Large intestine (tissue), 3 donors: Measurements from ENCODE around the gene SLC49A4. TPM values are rescaled to one million over a fixed set of nuclear protein-coding genes. Genes with fewer than 3 reads are reported as not detected.

Experiments
- DNase-seq, 2 donors: peaks; one replicate each; pipeline versions ENCODE4 v3.0.0 to v3.0.0-alpha.2; 2013
- H3K27ac ChIP-seq: one replicate; pipeline ENCODE4 v1.5.1; 2013; ENCODE audit warnings: low read length
- H3K27me3 ChIP-seq: 2 replicates; pipeline ENCODE4 v1.6.1; 2013; ENCODE audit warnings: low read length; ENCODE audit not compliant: control insufficient read depth, insufficient read depth
- H3K36me3 ChIP-seq: 2 replicates; pipeline ENCODE4 v1.6.1; 2013; ENCODE audit warnings: low read length; ENCODE audit not compliant: control insufficient read depth, insufficient read depth
- H3K4me1 ChIP-seq: one replicate; pipeline ENCODE4 v1.6.1; 2013; ENCODE audit warnings: low read length; ENCODE audit not compliant: control insufficient read depth, insufficient read depth
- H3K4me3 ChIP-seq: one replicate; pipeline ENCODE4 v1.5.1; 2013; ENCODE audit warnings: low read length
- H3K9me3 ChIP-seq: one replicate; pipeline ENCODE4 v1.6.1; 2013; ENCODE audit warnings: mild to moderate bottlenecking, low read depth, low read length, moderate library complexity; ENCODE audit not compliant: control insufficient read depth
- WGBS: methylation state at CpG from one replicate; pipeline ENCODE4 v1.1.5; 2013; ENCODE audit warnings: low lambda C conversion rate; ENCODE audit not compliant: insufficient coverage; 5-methylcytosine and 5-hydroxymethylcytosine counted together
- polyA plus RNA-seq: library from polyadenylated mRNA; unstranded; fragments of 120-200 nt; gene quantifications from one replicate; pipeline ENCODE4 v1.2.1, GENCODE V29; 2013

Gene SLC49A4
- polyA plus RNA-seq, 1 donor, result 14.3 TPM

DNA sequence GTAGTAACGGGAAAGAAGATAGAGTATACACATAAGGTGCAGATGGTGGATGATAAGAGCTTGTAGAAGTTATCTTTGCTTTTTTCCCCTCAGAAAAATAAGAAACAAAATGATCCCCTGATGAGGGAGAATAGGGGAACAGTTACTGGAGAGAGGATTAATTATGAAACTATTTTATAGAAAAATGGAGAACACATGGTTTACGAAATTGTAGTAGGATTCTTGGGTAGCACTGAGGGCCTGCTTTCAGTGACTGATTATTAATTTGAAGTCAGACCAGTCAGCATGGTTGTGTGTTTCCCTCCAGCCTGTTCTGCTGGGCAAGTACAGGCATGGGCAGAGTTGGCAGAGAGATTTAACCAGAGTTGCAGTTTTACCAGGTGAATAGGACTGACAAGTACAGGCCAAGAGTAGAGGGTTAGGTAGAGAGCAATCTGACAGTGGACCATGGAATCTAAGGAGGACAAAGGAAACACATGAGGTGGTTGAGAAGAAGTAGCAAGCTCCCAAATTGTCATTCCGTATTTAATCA is 5.9 kb downstream of the SLC49A4 start:
- peaks cover 6% of the 10 kb centered on the region for H3K4me1 ChIP-seq
- no peak for DNase-seq
- WGBS, result 100% methylated on average over 2 of the region's 3 CpGs
- no peak overlapping the region for H3K27ac ChIP-seq
- no peaks in the 10 kb centered on the region for H3K27me3 ChIP-seq
- H3K9me3 ChIP-seq, result no peaks in the 10 kb centered on the region
- H3K36me3 ChIP-seq, result peaks cover 3% of the 10 kb centered on the region
- H3K4me3 ChIP-seq, result no peak overlapping the region

DNA sequence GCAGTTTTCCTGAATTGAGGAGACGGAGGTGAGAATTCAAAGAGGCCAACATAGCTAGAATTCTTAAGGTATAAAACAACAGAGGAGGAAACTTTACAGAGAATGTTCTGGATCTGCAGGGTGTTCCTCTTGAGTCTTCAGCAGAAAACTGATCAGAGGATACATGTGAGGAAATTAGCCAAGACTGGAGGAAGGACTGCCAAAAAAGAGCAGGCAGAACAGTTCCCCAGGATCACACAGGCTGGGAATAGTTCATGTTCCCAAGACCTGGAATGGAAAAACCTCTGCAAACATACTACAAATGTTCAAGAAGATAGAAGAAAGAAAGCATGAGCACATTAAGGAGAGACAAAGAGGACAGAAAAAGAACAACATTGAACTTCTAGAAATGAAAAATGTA is 7.5 kb downstream of the SLC49A4 start:
- no peaks in the 10 kb centered on the region for H3K4me1 ChIP-seq
- H3K27ac ChIP-seq, result no peak overlapping the region
- no peaks in the 10 kb centered on the region for H3K9me3 ChIP-seq
- WGBS, result no CpG with 5 or more reads among the region's 1 CpG
- peaks cover 3% of the 10 kb centered on the region for H3K36me3 ChIP-seq
- DNase-seq, result no peak
- no peaks in the 10 kb centered on the region for H3K27me3 ChIP-seq
- no peak overlapping the region for H3K4me3 ChIP-seq

DNA sequence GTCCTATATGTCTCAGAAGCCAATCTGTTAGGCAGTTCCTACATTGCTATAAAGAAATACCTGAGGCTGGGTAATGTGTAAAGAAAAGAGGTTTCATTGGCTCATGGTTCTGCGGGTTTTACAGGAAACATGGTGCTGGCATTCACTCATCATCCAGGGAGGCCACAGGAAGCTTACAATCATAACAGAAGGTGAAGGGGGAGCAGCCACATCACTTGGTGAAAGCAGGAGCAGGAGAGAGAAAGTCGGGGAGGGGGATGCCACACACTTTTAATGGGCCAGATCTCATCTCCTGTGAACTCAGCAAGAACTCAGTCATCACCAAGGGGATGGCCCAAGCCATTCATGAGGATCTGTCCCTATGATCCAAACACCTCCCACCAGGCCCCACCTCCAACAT is 9.1 kb downstream of the SLC49A4 start:
- Histone ChIP-seq H3K27ac (no peak overlapping the region), H3K9me3 (no peaks in the 10 kb centered on the region), H3K36me3 (peaks cover 3% of the 10 kb centered on the region), H3K4me1 (no peaks in the 10 kb centered on the region), H3K4me3 (no peak overlapping the region), H3K27me3 (no peaks in the 10 kb centered on the region)
- no peak for DNase-seq
- no CpG with 5 or more reads among the region's 2 CpGs for WGBS

DNA sequence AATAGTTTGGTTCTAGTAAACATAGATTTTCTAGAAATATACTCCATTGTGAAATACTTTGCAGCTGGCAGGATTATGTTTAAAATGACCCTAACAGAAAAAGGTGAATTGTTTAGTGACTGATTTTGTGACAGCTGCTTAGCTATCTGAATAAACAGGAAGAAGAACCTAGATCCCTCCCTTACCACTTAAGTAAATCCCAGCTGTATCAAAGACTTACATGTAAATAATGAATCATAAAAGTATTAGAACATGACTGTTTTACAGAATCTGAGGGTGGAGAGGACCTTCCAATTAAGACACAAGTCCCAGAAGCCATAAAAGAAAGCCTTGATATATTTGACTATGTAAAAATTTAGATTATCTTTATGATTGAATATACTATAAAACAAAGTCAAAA is 15.9 kb downstream of the SLC49A4 start:
- H3K27me3 ChIP-seq, result no peaks in the 10 kb centered on the region
- H3K4me3 ChIP-seq, result no peak overlapping the region
- H3K4me1 ChIP-seq, result no peaks in the 10 kb centered on the region
- no peaks in the 10 kb centered on the region for H3K9me3 ChIP-seq
- DNase-seq, result no peak
- peaks cover 2% of the 10 kb centered on the region for H3K36me3 ChIP-seq
- no peak overlapping the region for H3K27ac ChIP-seq

DNA sequence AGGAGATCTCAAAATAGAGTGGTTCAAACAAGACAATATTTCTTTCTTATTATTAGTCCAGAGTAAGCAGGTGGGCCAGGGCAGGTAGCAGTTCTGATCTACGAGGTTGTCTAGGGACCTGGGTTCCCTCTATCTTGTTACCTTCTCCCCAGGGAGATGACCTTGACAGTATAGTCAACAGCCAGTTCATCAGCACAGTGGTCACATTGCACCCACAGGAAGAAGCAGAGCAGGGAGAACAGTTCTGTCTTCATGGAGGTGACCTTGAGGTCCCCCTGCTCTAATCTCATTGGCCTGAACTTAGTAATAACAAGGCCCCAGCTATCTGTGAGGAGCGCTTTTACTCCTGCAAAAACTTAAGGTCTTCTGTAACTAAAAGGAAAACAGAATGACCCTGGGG is 21.7 kb downstream of the SLC49A4 start:
- H3K36me3 ChIP-seq, result peaks cover 12% of the 10 kb centered on the region

DNA sequence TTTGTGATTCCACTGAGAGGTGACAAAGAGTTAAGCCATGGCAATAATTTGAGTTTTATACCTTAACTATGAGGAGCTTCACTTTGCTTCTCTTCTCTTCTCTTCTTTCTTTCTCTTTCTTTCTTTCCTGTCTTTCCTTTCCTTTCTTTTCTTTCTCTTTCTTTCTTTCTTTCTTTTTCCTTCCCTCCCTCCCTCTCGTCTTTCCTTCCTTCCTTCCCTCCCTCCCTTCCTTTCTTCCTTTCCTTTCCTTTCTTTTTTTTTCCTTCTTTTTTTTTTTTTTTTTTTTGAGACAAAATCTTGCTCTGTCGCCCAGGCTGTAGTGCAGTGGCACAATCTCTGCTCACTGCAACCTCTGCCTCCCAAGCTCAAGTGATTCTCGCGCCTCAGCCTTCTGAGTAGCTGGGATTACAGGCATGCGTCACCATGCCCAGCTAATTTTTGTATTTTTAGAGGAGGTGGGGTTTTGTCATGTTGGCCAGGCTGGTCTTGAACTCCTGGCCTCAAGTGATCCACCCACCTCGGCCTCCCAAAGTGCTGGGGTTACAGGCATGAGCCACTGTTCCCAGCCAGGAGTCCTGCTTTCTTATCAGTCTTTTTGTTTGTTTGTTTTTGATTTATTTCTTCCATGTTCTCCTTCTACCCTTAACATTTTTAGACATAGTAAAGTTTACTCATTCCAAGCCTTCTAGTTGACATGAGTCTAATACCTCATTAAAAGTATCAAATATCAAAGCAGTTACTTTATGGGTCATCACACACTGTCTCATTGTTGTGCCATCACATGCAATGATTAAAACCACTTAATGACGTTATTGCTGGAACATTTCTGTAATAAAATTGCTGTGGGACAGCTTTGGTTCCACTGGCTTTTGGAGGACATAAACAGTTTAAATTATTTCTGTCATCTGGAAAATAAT is 29.9 kb downstream of the SLC49A4 start:
- peaks cover 22% of the 10 kb centered on the region for H3K36me3 ChIP-seq
- no peaks in the 10 kb centered on the region for H3K9me3 ChIP-seq
- DNase-seq, result no peak
- 100% methylated on average over 1 of the region's 7 CpGs for WGBS
- no peak overlapping the region for H3K4me3 ChIP-seq
- no peak overlapping the region for H3K27ac ChIP-seq
- H3K27me3 ChIP-seq, result no peaks in the 10 kb centered on the region
- no peaks in the 10 kb centered on the region for H3K4me1 ChIP-seq

More for the DNA sequence above, 21.7 kb downstream of the SLC49A4 start:
- WGBS, result no CpG with 5 or more reads among the region's 2 CpGs
- Histone ChIP-seq H3K9me3 (no peaks in the 10 kb centered on the region), H3K27me3 (no peaks in the 10 kb centered on the region), H3K4me3 (no peak overlapping the region), H3K4me1 (no peaks in the 10 kb centered on the region), H3K27ac (no peak overlapping the region)
- no peak for DNase-seq

DNA sequence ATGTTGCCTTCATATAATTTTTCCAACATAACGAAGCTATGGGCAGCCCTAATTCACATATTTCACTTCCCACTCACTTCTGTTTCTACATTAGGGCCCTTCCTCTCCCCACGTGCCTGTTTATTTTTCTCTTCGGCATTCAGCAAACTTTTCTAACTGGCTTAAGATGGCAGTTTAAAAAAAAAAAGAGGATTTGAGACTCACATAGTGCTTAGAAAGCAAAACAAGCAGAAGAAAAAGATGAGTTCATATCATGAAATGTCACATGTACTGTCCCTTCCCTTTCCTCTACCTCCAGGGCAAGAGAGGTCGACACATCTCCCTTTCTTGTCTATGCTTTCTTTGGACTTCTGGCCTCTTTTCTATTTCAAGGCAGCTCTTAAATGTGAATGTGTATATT is 30.6 kb downstream of the SLC49A4 start:
- H3K4me3 ChIP-seq, result no peak overlapping the region
- no peak overlapping the region for H3K27ac ChIP-seq
- no peaks in the 10 kb centered on the region for H3K4me1 ChIP-seq
- 100% methylated on average over 1 of the region's 4 CpGs for WGBS
- peaks cover 22% of the 10 kb centered on the region for H3K36me3 ChIP-seq
- DNase-seq, result no peak
- no peaks in the 10 kb centered on the region for H3K9me3 ChIP-seq
- H3K27me3 ChIP-seq, result no peaks in the 10 kb centered on the region

DNA sequence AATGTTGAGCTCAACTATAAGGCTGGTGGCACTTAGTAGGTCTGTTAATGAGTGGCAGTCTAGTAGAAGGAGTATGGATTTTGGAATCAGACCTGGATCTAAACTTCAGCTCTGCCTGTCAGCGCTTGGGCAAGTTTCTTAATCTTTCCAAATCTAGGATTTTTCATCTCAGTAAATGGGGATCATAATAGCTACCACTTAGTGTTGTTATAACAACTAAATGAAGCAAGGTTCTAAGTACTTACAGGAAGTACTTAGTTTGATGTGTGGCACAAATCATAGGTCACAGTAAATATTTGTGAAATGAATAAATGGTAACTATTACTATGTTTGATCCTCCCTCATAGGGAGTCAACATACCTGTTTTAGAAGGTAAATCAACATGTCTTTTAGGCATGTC is 31.4 kb downstream of the SLC49A4 start:
- no peak for DNase-seq
- H3K36me3 ChIP-seq, result peaks cover 16% of the 10 kb centered on the region
- H3K4me3 ChIP-seq, result no peak overlapping the region
- H3K27me3 ChIP-seq, result no peaks in the 10 kb centered on the region
- no peaks in the 10 kb centered on the region for H3K4me1 ChIP-seq
- no CpG with 5 or more reads among the region's 1 CpG for WGBS
- no peaks in the 10 kb centered on the region for H3K9me3 ChIP-seq
- no peak overlapping the region for H3K27ac ChIP-seq

DNA sequence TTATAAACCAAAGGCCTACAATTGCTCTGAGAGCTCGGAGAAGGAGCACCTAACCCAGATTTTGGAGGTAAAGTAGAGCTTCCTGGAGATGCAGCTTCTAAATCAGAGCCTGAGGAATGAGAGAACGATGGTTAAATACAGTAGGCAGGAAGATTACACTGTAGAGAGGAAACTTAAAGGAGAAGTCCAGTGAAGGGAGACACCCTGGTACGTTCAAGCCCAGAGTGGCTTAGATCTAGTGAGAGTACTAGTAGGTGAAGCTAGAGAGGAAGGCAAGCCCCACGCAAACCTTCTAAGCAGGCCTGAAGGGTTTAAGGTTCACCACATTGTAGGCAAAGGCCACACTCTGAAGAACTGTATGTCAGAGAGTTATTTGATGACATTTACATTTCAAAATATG is 33.4 kb downstream of the SLC49A4 start:
- Histone ChIP-seq H3K4me3 (no peak overlapping the region), H3K4me1 (no peaks in the 10 kb centered on the region), H3K9me3 (no peaks in the 10 kb centered on the region), H3K27me3 (no peaks in the 10 kb centered on the region), H3K27ac (no peak overlapping the region), H3K36me3 (peaks cover 20% of the 10 kb centered on the region)
- 80% methylated on average over 1 of the region's 4 CpGs for WGBS
- no peak for DNase-seq

DNA sequence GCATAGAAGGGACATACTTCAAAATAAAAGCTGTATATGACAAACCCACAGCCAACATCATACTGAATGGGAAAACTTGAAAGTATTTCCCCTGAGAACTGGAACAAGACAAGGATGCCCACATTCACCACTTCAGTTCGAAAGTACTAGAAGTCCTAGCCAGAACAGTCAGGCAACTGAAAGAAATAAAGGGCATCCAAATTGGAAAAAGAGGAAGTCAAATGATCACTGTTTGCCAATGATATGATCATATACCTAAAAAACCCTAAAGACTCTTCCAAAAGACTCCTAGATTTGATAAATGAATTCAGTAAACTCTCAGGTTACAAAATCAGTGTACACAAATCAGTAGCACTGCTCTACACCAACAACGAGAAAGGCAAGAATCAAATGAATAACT is 40.7 kb downstream of the SLC49A4 start:
- Histone ChIP-seq H3K4me1 (no peaks in the 10 kb centered on the region), H3K9me3 (no peaks in the 10 kb centered on the region), H3K36me3 (peaks cover 13% of the 10 kb centered on the region), H3K4me3 (no peak overlapping the region), H3K27me3 (no peaks in the 10 kb centered on the region), H3K27ac (no peak overlapping the region)
- no peak for DNase-seq
- WGBS, result 100% methylated on average over 2 of the region's 2 CpGs

DNA sequence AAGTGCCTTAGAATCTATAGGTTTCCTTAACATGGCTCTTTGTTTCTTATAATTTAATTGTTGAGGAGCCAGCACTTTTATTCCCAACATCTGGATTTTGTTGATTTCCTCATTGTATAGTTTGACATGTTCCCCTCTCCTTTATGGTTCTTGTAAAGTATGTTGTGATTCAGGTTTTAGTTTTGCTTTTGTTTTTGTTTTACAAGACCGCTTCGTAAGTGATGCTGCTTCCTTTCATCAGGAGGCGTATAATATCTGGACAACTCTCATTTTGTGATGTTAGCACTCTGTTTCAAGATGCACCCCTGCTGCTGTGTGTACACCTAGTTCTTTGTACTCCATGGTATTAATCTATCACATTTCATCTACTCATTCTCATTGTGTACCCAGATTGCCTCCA is 48.7 kb downstream of the SLC49A4 start:
- H3K9me3 ChIP-seq, result no peaks in the 10 kb centered on the region
- no peak for DNase-seq
- H3K36me3 ChIP-seq, result no peaks in the 10 kb centered on the region
- no peaks in the 10 kb centered on the region for H3K4me1 ChIP-seq
- H3K27me3 ChIP-seq, result no peaks in the 10 kb centered on the region
- no peak overlapping the region for H3K4me3 ChIP-seq
- no CpG with 5 or more reads among the region's 3 CpGs for WGBS
- no peak overlapping the region for H3K27ac ChIP-seq
